IMR-90 (cell line): ENCODE data around the gene C10orf71. TPM values are rescaled to one million over a fixed set of nuclear protein-coding genes. Genes with fewer than 3 reads are reported as not detected.

Source experiments
- ATAC-seq: fragments of 200-7000 bp; cut with Tn5 transposase; 2 replicates; pipeline ENCODE4 v1.9.1; 2020; ENCODE audit warnings: low read depth, mild to moderate bottlenecking, moderate library complexity
- BruUV-seq: library from RNA; stranded (reverse); fragments of 400-500 nt; replicated peaks from 2 replicates; lab custom pipeline; 2021; lab: Mats Ljungman, UMichigan
- CTCF ChIA-PET: fragments of 300-600 bp; formaldehyde crosslinking; extraction: SDS; loops from one replicate; lab custom pipeline; 2021; ENCODE audit warnings: antibody characterized with exemption; lab: Yijun Ruan, JAX
- POLR2A ChIA-PET: fragments of 300-600 bp; sonication (Branson Sonifier 250); formaldehyde crosslinking; loops from one replicate; lab custom pipeline; 2022; ENCODE audit warnings: antibody characterized with exemption; ENCODE audit not compliant: unreplicated experiment; lab: Charles Lee
- DNase-seq: peaks from one replicate; pipeline ENCODE4 v3.0.0; 2013
- H2AFZ ChIP-seq: replicated peaks from 2 replicates; pipeline ENCODE3; 2013; ENCODE audit warnings: low read length, mild to moderate bottlenecking; ENCODE audit not compliant: poor library complexity
- H2AK5ac ChIP-seq: 2 replicates; pipeline ENCODE4 v1.6.1; 2013; ENCODE audit warnings: low read depth, low read length, inconsistent platforms
- H2AK9ac ChIP-seq: replicated peaks from 2 replicates; pipeline ENCODE3; 2013; ENCODE audit warnings: mild to moderate bottlenecking, low read depth, low read length, moderate library complexity; ENCODE audit not compliant: poor library complexity
- H2BK120ac ChIP-seq: 2 replicates; pipeline ENCODE4 v1.6.1; 2013; ENCODE audit warnings: low read depth, low read length, inconsistent platforms
- H2BK15ac ChIP-seq: 3 replicates; pipeline ENCODE4 v1.6.1; 2013; ENCODE audit warnings: low read depth, low read length, inconsistent platforms
- H2BK20ac ChIP-seq: 2 replicates; pipeline ENCODE4 v1.6.1; 2013; ENCODE audit warnings: low read depth, mild to moderate bottlenecking, inconsistent platforms, low read length, moderate library complexity
- H2BK5ac ChIP-seq: 2 replicates; pipeline ENCODE4 v1.6.1; 2013; ENCODE audit warnings: mild to moderate bottlenecking, low read depth, low read length, inconsistent platforms; ENCODE audit not compliant: poor library complexity, severe bottlenecking
- H3K14ac ChIP-seq: replicated peaks from 2 replicates; pipeline ENCODE4 v1.6.1; 2013; ENCODE audit warnings: low read depth, low read length, inconsistent platforms
- H3K18ac ChIP-seq: 2 replicates; pipeline ENCODE4 v1.6.1; 2013; ENCODE audit warnings: low read depth, low read length, control low read depth
- H3K23ac ChIP-seq: 2 replicates; pipeline ENCODE4 v1.6.1; 2013; ENCODE audit warnings: low read depth, low read length, inconsistent platforms
- H3K27ac ChIP-seq: 2 replicates; pipeline ENCODE4 v1.5.1; 2013; ENCODE audit warnings: mild to moderate bottlenecking, control low read depth, low read length; ENCODE audit not compliant: insufficient read depth
- H3K27me3 ChIP-seq: 2 replicates; pipeline ENCODE4 v1.6.1; 2013; ENCODE audit warnings: low read length; ENCODE audit not compliant: control insufficient read depth, insufficient read depth
- H3K36me3 ChIP-seq: 2 replicates; pipeline ENCODE4 v1.6.1; 2013; ENCODE audit warnings: low read length, mixed read lengths; ENCODE audit not compliant: control insufficient read depth, insufficient read depth
- H3K4ac ChIP-seq: 2 replicates; pipeline ENCODE4 v1.6.1; 2013; ENCODE audit warnings: low read depth, low read length, inconsistent platforms
- H3K4me1 ChIP-seq: 2 replicates; pipeline ENCODE4 v1.6.1; 2013; ENCODE audit warnings: low read length, mixed read lengths; ENCODE audit not compliant: control insufficient read depth, insufficient read depth
- H3K4me2 ChIP-seq: 2 replicates; pipeline ENCODE4 v1.6.1; 2013; ENCODE audit warnings: low read depth, mild to moderate bottlenecking, control low read depth, low read length, moderate library complexity
- H3K4me3 ChIP-seq: 2 replicates; pipeline ENCODE4 v1.5.1; 2013; ENCODE audit warnings: low read depth, mild to moderate bottlenecking, control low read depth, low read length, moderate library complexity; ENCODE audit not compliant: insufficient read depth
- H3K56ac ChIP-seq: 2 replicates; pipeline ENCODE4 v1.6.1; 2013; ENCODE audit warnings: low read length, inconsistent platforms; ENCODE audit not compliant: insufficient read depth; ENCODE audit errors: extremely low read depth
- H3K79me1 ChIP-seq, 2 experiments: 2 replicates each; pipeline ENCODE4 v1.6.1; 2013; ENCODE audit warnings: low read length in 2 of 2, inconsistent platforms in 1 of 2, low read depth in 1 of 2
- H3K9ac ChIP-seq: 2 replicates; pipeline ENCODE4 v1.6.1; 2013; ENCODE audit warnings: low read depth, low read length, control low read depth
- H3K9me1 ChIP-seq: 2 replicates; pipeline ENCODE4 v1.6.1; 2013; ENCODE audit warnings: low read length, inconsistent platforms; ENCODE audit not compliant: insufficient read depth
- H3K9me3 ChIP-seq: 2 replicates; pipeline ENCODE4 v1.6.1; 2013; ENCODE audit warnings: low read length; ENCODE audit not compliant: control insufficient read depth, insufficient read depth
- H4K20me1 ChIP-seq: 2 replicates; pipeline ENCODE4 v1.6.1; 2013; ENCODE audit warnings: low read length, inconsistent platforms; ENCODE audit not compliant: insufficient read depth
- H4K5ac ChIP-seq: 2 replicates; pipeline ENCODE4 v1.6.1; 2013; ENCODE audit warnings: mild to moderate bottlenecking, low read depth, low read length, control low read depth
- H4K8ac ChIP-seq, 2 experiments: 2 replicates each; pipeline ENCODE4 v1.6.1; 2013; ENCODE audit warnings: low read depth in 2 of 2, low read length in 2 of 2, control low read depth in 1 of 2, inconsistent platforms in 1 of 2
- H4K91ac ChIP-seq: 2 replicates; pipeline ENCODE4 v1.6.1; 2013; ENCODE audit warnings: low read depth, low read length, inconsistent platforms; ENCODE audit not compliant: insufficient read depth
- BHLHE40 ChIP-seq: fragments of 150-350 bp; IDR thresholded peaks from 2 replicates; pipeline ENCODE4 v1.6.1; 2016; ENCODE audit warnings: mild to moderate bottlenecking, low read depth, low read length
- CEBPB ChIP-seq: IDR thresholded peaks from 2 replicates; pipeline ENCODE4 v1.6.1; 2012; ENCODE audit warnings: low read depth, low read length, improper control_type of control experiment
- CHD1 ChIP-seq: IDR thresholded peaks from 2 replicates; pipeline ENCODE4 v1.6.1; 2012; ENCODE audit warnings: low read depth, low read length, improper control_type of control experiment
- FOS ChIP-seq: fragments of 150-350 bp; IDR thresholded peaks from 2 replicates; pipeline ENCODE4 v1.6.1; 2016; ENCODE audit warnings: low read depth, low read length
- MAFK ChIP-seq: IDR thresholded peaks from 2 replicates; pipeline ENCODE4 v1.6.1; 2012; ENCODE audit warnings: low read depth, low read length, improper control_type of control experiment
- MAZ ChIP-seq: IDR thresholded peaks from 2 replicates; pipeline ENCODE4 v1.6.1; 2012; ENCODE audit warnings: low read depth, mild to moderate bottlenecking, low read length, improper control_type of control experiment, moderate library complexity, borderline replicate concordance
- MXI1 ChIP-seq: IDR thresholded peaks from 2 replicates; pipeline ENCODE4 v1.6.1; 2012; ENCODE audit warnings: low read depth, mild to moderate bottlenecking, low read length, moderate library complexity, borderline replicate concordance
- NFE2L2 ChIP-seq: fragments of 150-350 bp; IDR thresholded peaks from 2 replicates; pipeline ENCODE4 v1.6.1; 2016; ENCODE audit warnings: low read depth, mild to moderate bottlenecking, low read length
- POLR2A ChIP-seq: IDR thresholded peaks from 2 replicates; pipeline ENCODE4 v1.6.1; 2012; ENCODE audit warnings: mild to moderate bottlenecking, low read depth, low read length
- RAD21 ChIP-seq: IDR thresholded peaks from 2 replicates; pipeline ENCODE4 v1.6.1; 2012; ENCODE audit warnings: low read length, improper control_type of control experiment
- RCOR1 ChIP-seq: IDR thresholded peaks from 2 replicates; pipeline ENCODE4 v1.6.1; 2012; ENCODE audit warnings: mild to moderate bottlenecking, low read length, improper control_type of control experiment; ENCODE audit not compliant: insufficient replicate concordance
- RFX5 ChIP-seq: IDR thresholded peaks from 2 replicates; pipeline ENCODE4 v1.8.0; 2012; ENCODE audit warnings: low read depth, mild to moderate bottlenecking, low read length, moderate library complexity
- SMC3 ChIP-seq: fragments of 150-350 bp; IDR thresholded peaks from 2 replicates; pipeline ENCODE4 v1.6.1; 2016; ENCODE audit warnings: low read depth, mild to moderate bottlenecking, antibody characterized with exemption, low read length, moderate library complexity
- dilution Hi-C: fragments of 300-500 bp; cut with HindIII; formaldehyde crosslinking; loops from one replicate; pipeline ENCODE4 v1.14.3; 2018; ENCODE audit warnings: low sequenced_read_pairs; ENCODE audit not compliant: unreplicated experiment
- in situ Hi-C: fragments of 300-500 bp; cut with MboI; formaldehyde crosslinking; loops from 3 replicates; pipeline ENCODE4 v1.14.3; 2019; ENCODE audit warnings: low sequenced_read_pairs, inconsistent platforms, mixed read lengths
- intact Hi-C: fragments of 100-400 bp; cut with micrococcal nuclease; formaldehyde crosslinking; loops from 2 replicates; pipeline ENCODE4 v1.10.0; 2022
- polyA plus RNA-seq, 3 experiments: library from polyadenylated mRNA; depleted of rRNA; stranded (reverse); fragments of >200 nt; gene quantifications; 2 replicates each; pipeline ENCODE4 v1.2.3, GENCODE V29; 2012; ENCODE audit warnings: low replicate concordance in 1 of 3
- total RNA-seq: library from RNA; depleted of rRNA; stranded (reverse); fragments of >200 nt; gene quantifications from 2 replicates; pipeline ENCODE4 v1.2.3, GENCODE V29; 2012
- TF ChIP-seq, protein P1 (sequence below): conservative IDR thresholded peaks from 2 replicates; pipeline ENCODE4 v1.5.1; 2012; ENCODE audit warnings: mild to moderate bottlenecking, low read depth, low read length, improper control_type of control experiment
- TF ChIP-seq, protein P2 (sequence below): fragments of 150-350 bp; IDR thresholded peaks from 2 replicates; pipeline ENCODE4 v1.6.1; 2017; ENCODE audit warnings: mild to moderate bottlenecking, antibody characterized with exemption, low read length, low read depth
- TF ChIP-seq, protein P3 (sequence below): fragments of 150-350 bp; IDR thresholded peaks from 2 replicates; pipeline ENCODE4 v1.6.1; 2016; ENCODE audit warnings: low read depth, mild to moderate bottlenecking, low read length, moderate library complexity, borderline replicate concordance

The C10orf71 gene
- total and polyA plus RNA-seq, 2 of the 4 experiments (the other 2 are of a cell fraction): not detected

DNA sequence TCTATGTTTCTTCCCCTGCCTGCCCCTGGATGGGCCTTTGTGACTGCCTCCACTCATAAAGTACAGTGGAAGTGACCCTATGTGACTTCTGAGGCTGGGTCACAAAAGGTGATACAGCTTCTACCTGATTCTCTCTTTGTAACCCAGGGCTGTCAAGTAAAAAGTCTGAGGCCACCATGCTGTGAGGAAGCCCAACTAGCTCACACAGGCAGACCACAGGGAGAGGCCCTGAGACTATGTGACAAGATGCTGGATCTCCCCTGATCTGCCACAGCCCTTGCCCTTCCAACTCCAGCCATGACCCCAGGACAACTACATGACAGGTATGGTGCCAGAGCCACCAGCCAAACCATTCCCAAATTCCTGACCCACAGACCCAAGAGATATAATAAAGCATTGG lies 51.2 kb downstream of the C10orf71 start:
- Histone ChIP-seq H3K14ac (no peak overlapping the region), H3K9me3 (peaks cover 4% of the 10 kb centered on the region; the same call in 1 of the 2 replicates), H3K4ac (no peak overlapping the region), H3K79me1 (no peaks in the 10 kb centered on the region), H2BK120ac (no peak overlapping the region), H3K9ac (no peak overlapping the region), H3K18ac (no peak overlapping the region), H2AK9ac (no peak overlapping the region), H4K5ac (no peak overlapping the region), H3K27ac (no peak overlapping the region), H4K20me1 (no peaks in the 10 kb centered on the region), H3K9me1 (no peaks in the 10 kb centered on the region), H2BK5ac (no peak overlapping the region), H2AFZ (no peak overlapping the region), H2AK5ac (no peak overlapping the region), H3K4me2 (no peak overlapping the region), H3K4me3 (no peak overlapping the region), H2BK20ac (no peak overlapping the region), H3K4me1 (no peaks in the 10 kb centered on the region), H3K23ac (no peak overlapping the region), H3K56ac (no peak overlapping the region), H2BK15ac (no peak overlapping the region), H3K36me3 (no peaks in the 10 kb centered on the region), H3K27me3 (peaks cover 2% of the 10 kb centered on the region; the same call in 1 of the 2 replicates), H4K91ac (no peak overlapping the region), H4K8ac (no peak overlapping the region)
- no peak for DNase-seq
- ChIA-PET CTCF (no interaction called here), POLR2A (no interaction called here)
- intact Hi-C loops (no loop called here), dilution Hi-C loops (no loop called here), in situ Hi-C loops (no loop called here)
- ATAC-seq: no peak
- no peak for TF ChIP-seq BHLHE40
- no peak for TF ChIP-seq RFX5
- TF ChIP-seq, protein P1, sequence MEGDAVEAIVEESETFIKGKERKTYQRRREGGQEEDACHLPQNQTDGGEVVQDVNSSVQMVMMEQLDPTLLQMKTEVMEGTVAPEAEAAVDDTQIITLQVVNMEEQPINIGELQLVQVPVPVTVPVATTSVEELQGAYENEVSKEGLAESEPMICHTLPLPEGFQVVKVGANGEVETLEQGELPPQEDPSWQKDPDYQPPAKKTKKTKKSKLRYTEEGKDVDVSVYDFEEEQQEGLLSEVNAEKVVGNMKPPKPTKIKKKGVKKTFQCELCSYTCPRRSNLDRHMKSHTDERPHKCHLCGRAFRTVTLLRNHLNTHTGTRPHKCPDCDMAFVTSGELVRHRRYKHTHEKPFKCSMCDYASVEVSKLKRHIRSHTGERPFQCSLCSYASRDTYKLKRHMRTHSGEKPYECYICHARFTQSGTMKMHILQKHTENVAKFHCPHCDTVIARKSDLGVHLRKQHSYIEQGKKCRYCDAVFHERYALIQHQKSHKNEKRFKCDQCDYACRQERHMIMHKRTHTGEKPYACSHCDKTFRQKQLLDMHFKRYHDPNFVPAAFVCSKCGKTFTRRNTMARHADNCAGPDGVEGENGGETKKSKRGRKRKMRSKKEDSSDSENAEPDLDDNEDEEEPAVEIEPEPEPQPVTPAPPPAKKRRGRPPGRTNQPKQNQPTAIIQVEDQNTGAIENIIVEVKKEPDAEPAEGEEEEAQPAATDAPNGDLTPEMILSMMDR: no peak
- TF ChIP-seq MXI1: no peak
- no peak for TF ChIP-seq SMC3
- TF ChIP-seq, protein P2, sequence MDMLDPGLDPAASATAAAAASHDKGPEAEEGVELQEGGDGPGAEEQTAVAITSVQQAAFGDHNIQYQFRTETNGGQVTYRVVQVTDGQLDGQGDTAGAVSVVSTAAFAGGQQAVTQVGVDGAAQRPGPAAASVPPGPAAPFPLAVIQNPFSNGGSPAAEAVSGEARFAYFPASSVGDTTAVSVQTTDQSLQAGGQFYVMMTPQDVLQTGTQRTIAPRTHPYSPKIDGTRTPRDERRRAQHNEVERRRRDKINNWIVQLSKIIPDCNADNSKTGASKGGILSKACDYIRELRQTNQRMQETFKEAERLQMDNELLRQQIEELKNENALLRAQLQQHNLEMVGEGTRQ: no peak
- TF ChIP-seq POLR2A: no peak
- TF ChIP-seq RAD21: no peak
- no peak for TF ChIP-seq MAZ
- TF ChIP-seq, protein P3, sequence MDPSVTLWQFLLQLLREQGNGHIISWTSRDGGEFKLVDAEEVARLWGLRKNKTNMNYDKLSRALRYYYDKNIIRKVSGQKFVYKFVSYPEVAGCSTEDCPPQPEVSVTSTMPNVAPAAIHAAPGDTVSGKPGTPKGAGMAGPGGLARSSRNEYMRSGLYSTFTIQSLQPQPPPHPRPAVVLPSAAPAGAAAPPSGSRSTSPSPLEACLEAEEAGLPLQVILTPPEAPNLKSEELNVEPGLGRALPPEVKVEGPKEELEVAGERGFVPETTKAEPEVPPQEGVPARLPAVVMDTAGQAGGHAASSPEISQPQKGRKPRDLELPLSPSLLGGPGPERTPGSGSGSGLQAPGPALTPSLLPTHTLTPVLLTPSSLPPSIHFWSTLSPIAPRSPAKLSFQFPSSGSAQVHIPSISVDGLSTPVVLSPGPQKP: no peak
- TF ChIP-seq RCOR1: no peak
- no peak for TF ChIP-seq CEBPB
- no peak for TF ChIP-seq CHD1
- no peak for TF ChIP-seq MAFK
- no peak for TF ChIP-seq NFE2L2
- no peak for TF ChIP-seq FOS
- no TSS peak for BruUV-seq
